IMR-90 (cell line): Measurements from ENCODE around the gene RMND5B. TPM values are rescaled to one million over a fixed set of nuclear protein-coding genes. Genes with fewer than 3 reads are reported as not detected.

Experiments
- ATAC-seq: fragments of 200-7000 bp; cut with Tn5 transposase; 2 replicates; pipeline ENCODE4 v1.9.1; 2020; ENCODE audit warnings: low read depth, mild to moderate bottlenecking, moderate library complexity
- BruUV-seq: library from RNA; stranded (reverse); fragments of 400-500 nt; replicated peaks from 2 replicates; lab custom pipeline; 2021; lab: Mats Ljungman, UMichigan
- CTCF ChIA-PET: fragments of 300-600 bp; formaldehyde crosslinking; extraction: SDS; loops from one replicate; lab custom pipeline; 2021; ENCODE audit warnings: antibody characterized with exemption; lab: Yijun Ruan, JAX
- POLR2A ChIA-PET: fragments of 300-600 bp; sonication (Branson Sonifier 250); formaldehyde crosslinking; loops from one replicate; lab custom pipeline; 2022; ENCODE audit warnings: antibody characterized with exemption; ENCODE audit not compliant: unreplicated experiment; lab: Charles Lee
- DNase-seq: peaks from one replicate; pipeline ENCODE4 v3.0.0; 2013
- H2AFZ ChIP-seq: replicated peaks from 2 replicates; pipeline ENCODE3; 2013; ENCODE audit warnings: low read length, mild to moderate bottlenecking; ENCODE audit not compliant: poor library complexity
- H2AK5ac ChIP-seq: 2 replicates; pipeline ENCODE4 v1.6.1; 2013; ENCODE audit warnings: low read depth, low read length, inconsistent platforms
- H2AK9ac ChIP-seq: replicated peaks from 2 replicates; pipeline ENCODE3; 2013; ENCODE audit warnings: mild to moderate bottlenecking, low read depth, low read length, moderate library complexity; ENCODE audit not compliant: poor library complexity
- H2BK120ac ChIP-seq: 2 replicates; pipeline ENCODE4 v1.6.1; 2013; ENCODE audit warnings: low read depth, low read length, inconsistent platforms
- H2BK15ac ChIP-seq: 3 replicates; pipeline ENCODE4 v1.6.1; 2013; ENCODE audit warnings: low read depth, low read length, inconsistent platforms
- H2BK20ac ChIP-seq: 2 replicates; pipeline ENCODE4 v1.6.1; 2013; ENCODE audit warnings: low read depth, mild to moderate bottlenecking, inconsistent platforms, low read length, moderate library complexity
- H2BK5ac ChIP-seq: 2 replicates; pipeline ENCODE4 v1.6.1; 2013; ENCODE audit warnings: mild to moderate bottlenecking, low read depth, low read length, inconsistent platforms; ENCODE audit not compliant: poor library complexity, severe bottlenecking
- H3K14ac ChIP-seq: replicated peaks from 2 replicates; pipeline ENCODE4 v1.6.1; 2013; ENCODE audit warnings: low read depth, low read length, inconsistent platforms
- H3K18ac ChIP-seq: 2 replicates; pipeline ENCODE4 v1.6.1; 2013; ENCODE audit warnings: low read depth, low read length, control low read depth
- H3K23ac ChIP-seq: 2 replicates; pipeline ENCODE4 v1.6.1; 2013; ENCODE audit warnings: low read depth, low read length, inconsistent platforms
- H3K27ac ChIP-seq: 2 replicates; pipeline ENCODE4 v1.5.1; 2013; ENCODE audit warnings: mild to moderate bottlenecking, control low read depth, low read length; ENCODE audit not compliant: insufficient read depth
- H3K27me3 ChIP-seq: 2 replicates; pipeline ENCODE4 v1.6.1; 2013; ENCODE audit warnings: low read length; ENCODE audit not compliant: control insufficient read depth, insufficient read depth
- H3K36me3 ChIP-seq: 2 replicates; pipeline ENCODE4 v1.6.1; 2013; ENCODE audit warnings: low read length, mixed read lengths; ENCODE audit not compliant: control insufficient read depth, insufficient read depth
- H3K4ac ChIP-seq: 2 replicates; pipeline ENCODE4 v1.6.1; 2013; ENCODE audit warnings: low read depth, low read length, inconsistent platforms
- H3K4me1 ChIP-seq: 2 replicates; pipeline ENCODE4 v1.6.1; 2013; ENCODE audit warnings: low read length, mixed read lengths; ENCODE audit not compliant: control insufficient read depth, insufficient read depth
- H3K4me2 ChIP-seq: 2 replicates; pipeline ENCODE4 v1.6.1; 2013; ENCODE audit warnings: low read depth, mild to moderate bottlenecking, control low read depth, low read length, moderate library complexity
- H3K4me3 ChIP-seq: 2 replicates; pipeline ENCODE4 v1.5.1; 2013; ENCODE audit warnings: low read depth, mild to moderate bottlenecking, control low read depth, low read length, moderate library complexity; ENCODE audit not compliant: insufficient read depth
- H3K56ac ChIP-seq: 2 replicates; pipeline ENCODE4 v1.6.1; 2013; ENCODE audit warnings: low read length, inconsistent platforms; ENCODE audit not compliant: insufficient read depth; ENCODE audit errors: extremely low read depth
- H3K79me1 ChIP-seq, 2 experiments: 2 replicates each; pipeline ENCODE4 v1.6.1; 2013; ENCODE audit warnings: low read length in 2 of 2, inconsistent platforms in 1 of 2, low read depth in 1 of 2
- H3K9ac ChIP-seq: 2 replicates; pipeline ENCODE4 v1.6.1; 2013; ENCODE audit warnings: low read depth, low read length, control low read depth
- H3K9me1 ChIP-seq: 2 replicates; pipeline ENCODE4 v1.6.1; 2013; ENCODE audit warnings: low read length, inconsistent platforms; ENCODE audit not compliant: insufficient read depth
- H3K9me3 ChIP-seq: 2 replicates; pipeline ENCODE4 v1.6.1; 2013; ENCODE audit warnings: low read length; ENCODE audit not compliant: control insufficient read depth, insufficient read depth
- H4K20me1 ChIP-seq: 2 replicates; pipeline ENCODE4 v1.6.1; 2013; ENCODE audit warnings: low read length, inconsistent platforms; ENCODE audit not compliant: insufficient read depth
- H4K5ac ChIP-seq: 2 replicates; pipeline ENCODE4 v1.6.1; 2013; ENCODE audit warnings: mild to moderate bottlenecking, low read depth, low read length, control low read depth
- H4K8ac ChIP-seq, 2 experiments: 2 replicates each; pipeline ENCODE4 v1.6.1; 2013; ENCODE audit warnings: low read depth in 2 of 2, low read length in 2 of 2, control low read depth in 1 of 2, inconsistent platforms in 1 of 2
- H4K91ac ChIP-seq: 2 replicates; pipeline ENCODE4 v1.6.1; 2013; ENCODE audit warnings: low read depth, low read length, inconsistent platforms; ENCODE audit not compliant: insufficient read depth
- BHLHE40 ChIP-seq: fragments of 150-350 bp; IDR thresholded peaks from 2 replicates; pipeline ENCODE4 v1.6.1; 2016; ENCODE audit warnings: mild to moderate bottlenecking, low read depth, low read length
- CEBPB ChIP-seq: IDR thresholded peaks from 2 replicates; pipeline ENCODE4 v1.6.1; 2012; ENCODE audit warnings: low read depth, low read length, improper control_type of control experiment
- CHD1 ChIP-seq: IDR thresholded peaks from 2 replicates; pipeline ENCODE4 v1.6.1; 2012; ENCODE audit warnings: low read depth, low read length, improper control_type of control experiment
- MAFK ChIP-seq: IDR thresholded peaks from 2 replicates; pipeline ENCODE4 v1.6.1; 2012; ENCODE audit warnings: low read depth, low read length, improper control_type of control experiment
- WGBS, 2 experiments: methylation state at CpG; one replicate each; pipeline versions ENCODE4 v1.1.5 to v1.1.7; 2013; ENCODE audit warnings: missing lambda C conversion rate in 2 of 2; ENCODE audit not compliant: insufficient read length in 1 of 2; ENCODE audit errors: extremely low coverage in 2 of 2; 5-methylcytosine and 5-hydroxymethylcytosine counted together
- dilution Hi-C: fragments of 300-500 bp; cut with HindIII; formaldehyde crosslinking; loops from one replicate; pipeline ENCODE4 v1.14.3; 2018; ENCODE audit warnings: low sequenced_read_pairs; ENCODE audit not compliant: unreplicated experiment
- in situ Hi-C: fragments of 300-500 bp; cut with MboI; formaldehyde crosslinking; loops from 3 replicates; pipeline ENCODE4 v1.14.3; 2019; ENCODE audit warnings: low sequenced_read_pairs, inconsistent platforms, mixed read lengths
- intact Hi-C: fragments of 100-400 bp; cut with micrococcal nuclease; formaldehyde crosslinking; loops from 2 replicates; pipeline ENCODE4 v1.10.0; 2022
- polyA plus RNA-seq, 3 experiments: library from polyadenylated mRNA; depleted of rRNA; stranded (reverse); fragments of >200 nt; gene quantifications; 2 replicates each; pipeline ENCODE4 v1.2.3, GENCODE V29; 2012; ENCODE audit warnings: low replicate concordance in 1 of 3
- total RNA-seq: library from RNA; depleted of rRNA; stranded (reverse); fragments of >200 nt; gene quantifications from 2 replicates; pipeline ENCODE4 v1.2.3, GENCODE V29; 2012

RMND5B gene
- total and polyA plus RNA-seq, 2 of the 4 experiments (the other 2 are of a cell fraction), result 14.0 to 19.5 TPM

- Histone ChIP-seq H2BK15ac (no peak overlapping the region), H2BK120ac (no peak overlapping the region), H2AK5ac (no peak overlapping the region), H3K27ac (no peak overlapping the region), H3K4me2 (no peak overlapping the region), H2AFZ (no peak overlapping the region), H3K9ac (no peak overlapping the region), H3K4ac (no peak overlapping the region), H2BK5ac (no peak overlapping the region), H4K91ac (no peak overlapping the region), H3K23ac (no peak overlapping the region), H3K27me3 (peaks cover 53% of the 10 kb centered on the region), H3K18ac (no peak overlapping the region), H3K79me1 (no peaks in the 10 kb centered on the region), H3K4me3 (no peak overlapping the region), H3K56ac (no peak overlapping the region), H2BK20ac (no peak overlapping the region), H3K9me3 (no peaks in the 10 kb centered on the region), H4K5ac (no peak overlapping the region), H3K14ac (no peak overlapping the region), H4K8ac (no peak overlapping the region), H2AK9ac (no peak overlapping the region), H3K36me3 (no peaks in the 10 kb centered on the region), H3K4me1 (no peaks in the 10 kb centered on the region; the same call in 1 of the 2 replicates), H4K20me1 (no peaks in the 10 kb centered on the region), H3K9me1 (no peaks in the 10 kb centered on the region)
- no TSS peak for BruUV-seq
- WGBS, 2 experiments, result no CpG with 5 or more reads among the region's 3 CpGs
- intact Hi-C loops (no loop called here), dilution Hi-C loops (no loop called here), in situ Hi-C loops (no loop called here)
- POLR2A ChIA-PET, result no interaction called here
- peak; percentile 46; the same call in 1 of the 2 replicates for ATAC-seq
- DNase-seq, result peak; percentile 25
- CTCF ChIA-PET, result no interaction called here
- TF ChIP-seq BHLHE40 (no peak), CHD1 (no peak), MAFK (no peak), CEBPB (peak; percentile 59; the same call in 1 of the 2 replicates)
Observed at GRCh38 chr5:178111925-178112324, 18.9 kb upstream of the RMND5B start.
